GM12874 (cell line): ENCODE results near the gene AGPAT4.

Experiments
- CTCF ChIP-seq: IDR thresholded peaks from 2 replicates; pipeline ENCODE4 v1.5.1; 2011; ENCODE audit warnings: low read depth, mild to moderate bottlenecking, control low read depth, low read length, moderate library complexity; ENCODE audit not compliant: insufficient read depth

Gene AGPAT4

DNA sequence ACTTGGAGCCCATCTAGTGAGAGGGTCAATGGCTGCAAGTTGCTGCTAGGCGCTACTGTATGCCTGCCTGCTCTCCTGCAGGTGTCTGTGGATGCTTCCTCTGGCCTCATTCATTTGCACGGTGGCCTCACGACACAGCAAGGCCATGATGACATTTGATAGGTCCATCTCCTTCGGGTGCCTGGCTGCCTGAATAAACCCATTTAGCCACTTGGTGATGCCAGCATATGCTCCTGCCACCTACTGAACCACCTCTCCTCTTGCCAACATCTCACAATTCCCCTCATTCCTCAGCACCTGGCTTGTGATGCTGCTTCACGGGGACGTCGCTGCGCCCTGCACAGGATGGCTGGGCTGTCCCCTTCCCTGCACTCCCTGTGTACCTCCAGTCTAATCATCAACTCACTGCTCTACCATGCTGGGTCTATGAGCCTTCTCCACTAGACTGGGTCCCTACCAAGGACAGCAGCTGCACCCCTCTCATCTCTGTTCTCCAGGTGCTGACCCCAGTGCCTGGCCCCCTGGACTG is 51.1 kb downstream of the AGPAT4 start:
- no peak for TF ChIP-seq CTCF

DNA sequence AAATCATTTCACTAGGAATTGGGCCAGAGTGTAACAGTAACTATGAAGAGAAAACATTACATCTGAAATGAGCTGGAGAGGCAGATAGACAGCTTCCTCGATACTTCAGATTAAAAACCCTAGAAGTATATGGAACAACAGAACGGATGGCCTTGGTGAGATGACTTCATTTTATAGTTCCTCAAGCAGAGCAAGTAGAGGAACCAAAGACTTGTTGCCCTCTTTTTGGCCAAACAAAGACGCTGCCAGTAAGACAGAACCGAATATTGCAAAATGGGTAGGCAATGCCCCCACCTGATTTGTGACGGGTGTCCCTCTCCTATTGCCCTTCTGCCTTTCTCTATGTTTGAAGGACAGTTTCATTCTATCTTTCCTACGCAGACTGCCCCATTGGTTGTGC is 53.5 kb downstream of the AGPAT4 start:
- TF ChIP-seq CTCF: no peak

- no peak for TF ChIP-seq CTCF
These were observed 54.2 kb downstream of the AGPAT4 start for GRCh38 chr6:161219680-161220079.

GRCh38 chr6:161218222-161218621 is 55.6 kb downstream of the AGPAT4 start:
- TF ChIP-seq CTCF: no peak

- no peak for TF ChIP-seq CTCF
These were observed 56.2 kb downstream of the AGPAT4 start for GRCh38 chr6:161217628-161218027.

DNA sequence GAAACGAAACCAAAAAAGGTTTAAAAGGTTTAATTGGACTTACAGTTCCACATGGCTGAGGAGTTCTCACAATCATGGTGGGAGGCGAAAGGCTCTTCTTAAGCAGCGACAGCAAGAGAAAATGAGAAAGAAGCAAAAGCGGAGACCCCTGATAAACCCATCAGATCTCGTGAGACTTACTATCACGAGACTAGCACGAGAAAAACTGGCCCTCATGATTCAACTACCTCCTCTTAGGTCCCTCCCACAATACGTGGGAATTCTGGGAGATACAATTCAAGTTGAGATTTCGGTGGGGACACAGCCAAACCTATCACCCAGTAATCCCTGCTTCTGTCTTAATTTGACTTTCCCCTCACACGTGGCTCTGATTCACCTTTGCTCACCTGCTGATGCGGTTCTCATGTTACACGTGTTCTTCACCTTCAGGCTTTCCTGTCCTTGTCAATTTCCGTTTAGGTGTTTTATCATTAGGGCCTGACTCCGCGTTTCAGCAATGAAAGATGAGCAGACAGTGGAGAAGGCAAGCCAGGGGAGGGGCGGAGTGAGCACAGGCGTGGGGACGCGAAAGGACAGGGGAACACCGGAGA is 57.1 kb downstream of the AGPAT4 start:
- TF ChIP-seq CTCF: no peak

- TF ChIP-seq CTCF: no peak
These were observed 57.8 kb downstream of the AGPAT4 start for GRCh38 chr6:161215876-161216615.
